Stomach (tissue), 4 donors: ENCODE results near the gene PRR5L.

Source experiments
- POLR2A ChIP-seq, 4 donors: fragments of 450-650 bp; IDR thresholded peaks; one replicate each; pipeline ENCODE4 v1.6.1; 2016; ENCODE audit warnings: antibody characterized with exemption in 4 of 4, control low read depth in 2 of 4, mild to moderate bottlenecking in 1 of 4, moderate library complexity in 1 of 4
- TF ChIP-seq, protein P1 (sequence below), 7 experiments: fragments of 450-650 bp in 4 of 7; fragments of 200-600 bp in 3 of 7; sonication (generic) in 3 of 7; IDR thresholded peaks; one replicate each; pipeline ENCODE4 v1.5.1; 2016 to 2019; ENCODE audit warnings: antibody characterized with exemption in 7 of 7, control low read depth in 2 of 7, mild to moderate bottlenecking in 1 of 7

DNA sequence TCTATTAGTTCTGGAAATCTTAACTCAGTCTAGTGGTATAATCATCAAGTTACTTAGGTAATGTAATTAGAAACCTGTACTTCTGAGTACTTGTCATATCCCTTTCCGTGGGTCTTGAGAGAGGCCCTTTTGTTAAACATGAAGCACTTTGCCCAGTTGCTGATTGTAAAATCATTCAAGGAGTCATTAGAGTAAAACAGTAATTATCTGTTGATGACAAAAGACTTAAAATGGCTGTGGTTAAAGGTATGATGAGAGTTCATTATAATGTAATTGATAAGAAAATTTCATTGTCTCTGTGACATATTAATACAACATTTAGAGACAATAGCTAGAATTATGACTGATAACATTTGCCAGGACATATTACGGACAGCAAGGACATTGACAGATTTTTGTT lies 34.3 kb downstream of the PRR5L start:
- no peak for TF ChIP-seq POLR2A (IDR thresholded peaks at IDR 0.05)
- TF ChIP-seq, protein P1, sequence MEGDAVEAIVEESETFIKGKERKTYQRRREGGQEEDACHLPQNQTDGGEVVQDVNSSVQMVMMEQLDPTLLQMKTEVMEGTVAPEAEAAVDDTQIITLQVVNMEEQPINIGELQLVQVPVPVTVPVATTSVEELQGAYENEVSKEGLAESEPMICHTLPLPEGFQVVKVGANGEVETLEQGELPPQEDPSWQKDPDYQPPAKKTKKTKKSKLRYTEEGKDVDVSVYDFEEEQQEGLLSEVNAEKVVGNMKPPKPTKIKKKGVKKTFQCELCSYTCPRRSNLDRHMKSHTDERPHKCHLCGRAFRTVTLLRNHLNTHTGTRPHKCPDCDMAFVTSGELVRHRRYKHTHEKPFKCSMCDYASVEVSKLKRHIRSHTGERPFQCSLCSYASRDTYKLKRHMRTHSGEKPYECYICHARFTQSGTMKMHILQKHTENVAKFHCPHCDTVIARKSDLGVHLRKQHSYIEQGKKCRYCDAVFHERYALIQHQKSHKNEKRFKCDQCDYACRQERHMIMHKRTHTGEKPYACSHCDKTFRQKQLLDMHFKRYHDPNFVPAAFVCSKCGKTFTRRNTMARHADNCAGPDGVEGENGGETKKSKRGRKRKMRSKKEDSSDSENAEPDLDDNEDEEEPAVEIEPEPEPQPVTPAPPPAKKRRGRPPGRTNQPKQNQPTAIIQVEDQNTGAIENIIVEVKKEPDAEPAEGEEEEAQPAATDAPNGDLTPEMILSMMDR (IDR thresholded peaks at IDR 0.05) = no peak
